HL-60/S4 (cell line): Measurements from ENCODE around the gene STPG1.
"Not testable (repeated sequence)": the region's sequence is repeated elsewhere in the genome, so short reads cannot be mapped to it uniquely, and the experiment has no call there.

ENCODE experiments used
- in situ Hi-C: fragments of 300-500 bp; cut with MboI; formaldehyde crosslinking; loops from 2 replicates; pipeline ENCODE4 v1.14.3; 2022; ENCODE audit warnings: low sequenced_read_pairs

The STPG1 gene

GRCh38 chr1:24413350-24414163 lies at the start of gene STPG1:
Gene STPG1 (minus strand): TSS chr1:24413782. CDS start chr1:24401388, 12,394 bp downstream.
- in situ Hi-C loops, result no loop called here

GRCh38 chr1:24462128-24462527 lies 48.5 kb upstream of the STPG1 start:
- in situ Hi-C loops, result not testable (repeated sequence)

- in situ Hi-C loops, result no loop called here
These were observed 46.1 kb upstream of the STPG1 start for GRCh38 chr1:24459551-24460266.

- in situ Hi-C loops, result no loop called here
These were observed 44.3 kb upstream of the STPG1 start for GRCh38 chr1:24457866-24458265.

GRCh38 chr1:24455272-24455671 lies 41.7 kb upstream of the STPG1 start:
- in situ Hi-C loops, result no loop called here

GRCh38 chr1:24454673-24455072 lies 41.1 kb upstream of the STPG1 start:
- in situ Hi-C loops, result no loop called here

GRCh38 chr1:24452922-24453485 lies 39.4 kb upstream of the STPG1 start:
- in situ Hi-C loops, result no loop called here

- in situ Hi-C loops, result no loop called here
These were observed 38.2 kb upstream of the STPG1 start for GRCh38 chr1:24451746-24452145.

GRCh38 chr1:24450857-24451397 lies 37.3 kb upstream of the STPG1 start:
- in situ Hi-C loops, result no loop called here

GRCh38 chr1:24450316-24450715 lies 36.7 kb upstream of the STPG1 start:
- in situ Hi-C loops, result no loop called here

- in situ Hi-C loops, result not testable (repeated sequence)
These were observed 32.9 kb upstream of the STPG1 start for GRCh38 chr1:24446446-24446845.

- in situ Hi-C loops, result no loop called here
These were observed 29.7 kb upstream of the STPG1 start for GRCh38 chr1:24443241-24443656.

- in situ Hi-C loops, result no loop called here
These were observed 29.2 kb upstream of the STPG1 start for GRCh38 chr1:24442764-24443163.

- in situ Hi-C loops, result no loop called here
These were observed 28.6 kb upstream of the STPG1 start for GRCh38 chr1:24441996-24442668.

GRCh38 chr1:24441480-24441879 lies 27.9 kb upstream of the STPG1 start:
- in situ Hi-C loops, result no loop called here

- in situ Hi-C loops, result no loop called here
These were observed 26.9 kb upstream of the STPG1 start for GRCh38 chr1:24440436-24440835.

GRCh38 chr1:24438423-24438901 lies 24.9 kb upstream of the STPG1 start:
- in situ Hi-C loops, result no loop called here

GRCh38 chr1:24437631-24438396 lies 24.2 kb upstream of the STPG1 start:
- in situ Hi-C loops, result no loop called here

GRCh38 chr1:24435782-24436365 lies 22.3 kb upstream of the STPG1 start:
- in situ Hi-C loops, result no loop called here

GRCh38 chr1:24427545-24427862 lies 13.9 kb upstream of the STPG1 start:
- in situ Hi-C loops, result no loop called here
